Mesendoderm (in vitro differentiated cells): Measurements from ENCODE around the gene CDK19.
"Not testable (repeated sequence)": the region's sequence is repeated elsewhere in the genome, so short reads cannot be mapped to it uniquely, and the experiment has no call there.

Experiments used
- DNase-seq: peaks from one replicate; pipeline ENCODE4 v3.0.0; 2013
- H2AK5ac ChIP-seq: 2 replicates; pipeline ENCODE4 v1.6.1; 2013; ENCODE audit warnings: low read length, inconsistent platforms
- H2BK120ac ChIP-seq: 2 replicates; pipeline ENCODE4 v1.6.1; 2013; ENCODE audit warnings: low read depth, mild to moderate bottlenecking, low read length, moderate library complexity, mixed read lengths
- H2BK15ac ChIP-seq: replicated peaks from 2 replicates; pipeline ENCODE4 v1.6.1; 2013; ENCODE audit warnings: low read depth, mild to moderate bottlenecking, moderate library complexity
- H2BK5ac ChIP-seq: 2 replicates; pipeline ENCODE4 v1.6.1; 2013; ENCODE audit warnings: low read length, inconsistent platforms
- H3K18ac ChIP-seq: 2 replicates; pipeline ENCODE4 v1.6.1; 2013; ENCODE audit warnings: mild to moderate bottlenecking, low read length, mixed read lengths
- H3K23ac ChIP-seq: one replicate; pipeline ENCODE4 v1.6.1; 2013; ENCODE audit warnings: low read length
- H3K27ac ChIP-seq: 2 replicates; pipeline ENCODE4 v1.5.1; 2013; ENCODE audit warnings: low read depth, mild to moderate bottlenecking, inconsistent platforms, low read length, moderate library complexity
- H3K27me3 ChIP-seq: 2 replicates; pipeline ENCODE4 v1.6.1; 2013; ENCODE audit warnings: low read length, control low read depth, mild to moderate bottlenecking, inconsistent platforms; ENCODE audit not compliant: insufficient read depth, poor library complexity
- H3K36me3 ChIP-seq: 2 replicates; pipeline ENCODE4 v1.6.1; 2013; ENCODE audit warnings: low read length, inconsistent platforms; ENCODE audit not compliant: control insufficient read depth, insufficient read depth
- H3K4ac ChIP-seq: one replicate; pipeline ENCODE4 v1.6.1; 2013; ENCODE audit warnings: low read depth, mild to moderate bottlenecking, low read length, moderate library complexity
- H3K4me1 ChIP-seq: 2 replicates; pipeline ENCODE4 v1.6.1; 2013; ENCODE audit warnings: low read depth, low read length, inconsistent platforms; ENCODE audit not compliant: control insufficient read depth
- H3K4me2 ChIP-seq: 2 replicates; pipeline ENCODE4 v1.6.1; 2013; ENCODE audit warnings: low read length
- H3K4me3 ChIP-seq: 2 replicates; pipeline ENCODE4 v1.5.1; 2013; ENCODE audit warnings: mild to moderate bottlenecking, low read length
- H3K56ac ChIP-seq: one replicate; pipeline ENCODE4 v1.6.1; 2013; ENCODE audit warnings: low read length
- H3K79me1 ChIP-seq: 2 replicates; pipeline ENCODE4 v1.6.1; 2013; ENCODE audit warnings: low read length, inconsistent platforms
- H3K79me2 ChIP-seq: 2 replicates; pipeline ENCODE4 v1.6.1; 2013; ENCODE audit warnings: mild to moderate bottlenecking, low read length; ENCODE audit not compliant: control insufficient read depth, insufficient read depth
- H3K9ac ChIP-seq: 2 replicates; pipeline ENCODE4 v1.6.1; 2013; ENCODE audit warnings: low read length, inconsistent platforms
- H4K5ac ChIP-seq: one replicate; pipeline ENCODE4 v1.6.1; 2013; ENCODE audit warnings: low read length
- H4K8ac ChIP-seq: one replicate; pipeline ENCODE4 v1.6.1; 2013; ENCODE audit warnings: low read depth, mild to moderate bottlenecking, control low read depth, low read length, moderate library complexity
- WGBS: extraction: QIAGEN DNeasy Blood & Tissue Kit; methylation state at CpG from one replicate; pipeline ENCODE4 v1.1.7; 2013; ENCODE audit warnings: low lambda C conversion rate, missing lambda C conversion rate; ENCODE audit not compliant: insufficient coverage; ENCODE audit errors: extremely low coverage; 5-methylcytosine and 5-hydroxymethylcytosine counted together

CDK19 gene

DNA sequence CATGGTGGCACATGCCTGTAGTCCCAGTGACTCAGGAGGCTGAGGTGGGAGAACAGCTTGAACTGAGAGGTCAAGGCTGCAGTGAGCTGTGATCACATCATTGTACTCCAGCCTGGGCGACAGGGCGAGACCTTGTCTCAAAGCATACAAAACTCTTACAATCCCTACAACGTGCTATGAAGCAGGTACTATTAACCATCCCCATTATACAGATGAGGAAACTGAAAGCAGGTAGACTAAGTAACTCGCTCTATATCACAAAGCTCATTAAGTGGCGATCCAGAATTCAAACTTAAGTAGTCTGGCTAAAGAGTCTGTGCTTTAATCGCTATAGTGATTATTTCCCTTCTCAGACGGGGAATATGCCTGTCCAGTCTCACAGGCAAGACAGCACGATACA is 54.7 kb downstream of the CDK19 start:
- no peak overlapping the region for H3K27ac ChIP-seq
- no peaks in the 10 kb centered on the region for H3K36me3 ChIP-seq
- H2BK15ac ChIP-seq, result no peak overlapping the region
- no peak overlapping the region for H4K5ac ChIP-seq
- H3K4me2 ChIP-seq, result no peak overlapping the region
- no peak overlapping the region for H3K18ac ChIP-seq
- H3K79me2 ChIP-seq, result no peaks in the 10 kb centered on the region
- H3K23ac ChIP-seq, result no peak overlapping the region
- H3K27me3 ChIP-seq, result no peaks in the 10 kb centered on the region
- H3K4ac ChIP-seq, result no peak overlapping the region
- no peak overlapping the region for H3K9ac ChIP-seq
- H2AK5ac ChIP-seq, result no peak overlapping the region
- DNase-seq, result no peak
- H3K4me3 ChIP-seq, result no peak overlapping the region
- no CpG with 5 or more reads among the region's 8 CpGs for WGBS
- no peak overlapping the region for H4K8ac ChIP-seq
- H2BK120ac ChIP-seq, result no peak overlapping the region
- no peaks in the 10 kb centered on the region for H3K4me1 ChIP-seq
- H3K79me1 ChIP-seq, result no peaks in the 10 kb centered on the region
- no peak overlapping the region for H2BK5ac ChIP-seq
- no peak overlapping the region for H3K56ac ChIP-seq

DNA sequence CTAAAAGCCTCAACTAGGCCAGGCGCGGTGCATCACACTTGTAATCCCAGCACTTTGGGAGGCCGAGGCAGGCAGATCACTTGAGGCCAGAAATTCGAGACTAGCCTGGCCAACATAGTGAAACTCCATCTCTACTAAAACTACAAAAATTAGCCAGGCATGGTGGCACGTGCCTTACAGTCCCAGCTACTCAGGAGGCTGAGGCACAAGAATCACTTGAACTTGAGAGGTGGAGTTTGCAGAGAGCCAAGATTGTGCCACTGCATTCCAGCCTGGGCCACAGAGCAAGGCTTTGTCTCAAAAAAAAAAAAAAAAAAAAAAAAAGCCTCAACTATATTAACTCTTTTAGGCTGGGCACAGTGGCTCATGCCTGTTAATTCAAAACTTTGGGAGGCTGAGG is 55.2 kb downstream of the CDK19 start:
- WGBS, result no CpG with 5 or more reads among the region's 5 CpGs
- H3K4me1 ChIP-seq, H3K4me3 ChIP-seq, H3K27ac ChIP-seq, H4K8ac ChIP-seq, H3K79me1 ChIP-seq, H3K27me3 ChIP-seq, H2BK15ac ChIP-seq, H3K4me2 ChIP-seq, H3K36me3 ChIP-seq, H3K4ac ChIP-seq, H2BK120ac ChIP-seq, H3K23ac ChIP-seq, H3K79me2 ChIP-seq, H2AK5ac ChIP-seq, H4K5ac ChIP-seq, H3K9ac ChIP-seq, DNase-seq, H3K56ac ChIP-seq, H3K18ac ChIP-seq, H2BK5ac ChIP-seq: not testable (repeated sequence)

DNA sequence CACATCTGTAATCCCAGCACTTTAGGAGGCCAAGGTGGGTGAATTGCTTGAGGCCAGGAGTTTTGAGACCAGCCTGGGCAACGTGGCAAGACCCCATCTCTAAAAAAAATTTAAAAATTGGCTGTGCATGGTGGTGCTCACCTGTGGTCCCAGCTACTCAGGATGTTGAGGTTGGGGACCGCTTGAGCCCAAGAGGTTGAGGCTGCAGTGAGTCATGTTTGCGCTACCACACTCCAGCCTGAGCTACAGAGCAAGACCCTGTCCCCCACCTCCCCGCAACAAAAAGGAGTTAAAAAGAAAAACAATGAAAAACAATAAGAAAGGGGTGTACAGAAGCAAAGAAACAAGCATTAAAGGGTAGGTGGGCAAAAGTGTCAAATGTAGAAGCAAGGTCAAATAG is 57.3 kb downstream of the CDK19 start:
- Histone ChIP-seq H3K27me3 (no peaks in the 10 kb centered on the region), H2BK5ac (no peak overlapping the region), H3K79me1 (no peaks in the 10 kb centered on the region), H3K18ac (no peak overlapping the region), H3K23ac (no peak overlapping the region), H3K4me2 (no peak overlapping the region), H4K8ac (no peak overlapping the region), H2BK15ac (no peak overlapping the region), H2BK120ac (no peak overlapping the region), H3K4me3 (no peak overlapping the region), H3K79me2 (no peaks in the 10 kb centered on the region), H3K4me1 (no peaks in the 10 kb centered on the region), H3K56ac (no peak overlapping the region), H2AK5ac (no peak overlapping the region), H3K36me3 (no peaks in the 10 kb centered on the region), H4K5ac (no peak overlapping the region), H3K27ac (no peak overlapping the region), H3K9ac (no peak overlapping the region), H3K4ac (no peak overlapping the region)
- no peak for DNase-seq
- WGBS, result no CpG with 5 or more reads among the region's 4 CpGs

DNA sequence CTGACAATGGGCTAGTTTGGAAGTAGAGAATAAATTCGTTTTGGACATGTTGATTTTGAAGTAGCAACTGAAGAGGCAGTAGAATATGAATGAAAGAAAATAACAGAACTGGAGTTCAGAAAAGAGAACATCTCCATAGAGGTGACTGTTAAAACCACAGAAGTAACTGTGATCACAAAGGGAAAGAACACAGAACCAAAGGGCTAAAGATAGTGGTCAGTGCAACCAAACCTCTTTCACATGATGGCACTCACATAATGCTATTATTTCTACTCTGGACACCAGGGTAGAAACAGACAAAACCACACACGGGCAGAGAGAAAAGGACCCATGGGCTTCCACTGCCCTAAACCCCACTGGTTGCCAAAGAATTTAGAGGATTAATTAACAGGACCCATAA is 58.5 kb downstream of the CDK19 start:
- WGBS, result no CpG with 5 or more reads among the region's 2 CpGs
- no peaks in the 10 kb centered on the region for H3K79me1 ChIP-seq
- no peak overlapping the region for H3K4me3 ChIP-seq
- no peaks in the 10 kb centered on the region for H3K36me3 ChIP-seq
- no peak overlapping the region for H2BK15ac ChIP-seq
- no peak overlapping the region for H2BK120ac ChIP-seq
- no peak overlapping the region for H3K56ac ChIP-seq
- no peak overlapping the region for H3K23ac ChIP-seq
- H3K4me2 ChIP-seq, result no peak overlapping the region
- H3K79me2 ChIP-seq, result no peaks in the 10 kb centered on the region
- no peaks in the 10 kb centered on the region for H3K4me1 ChIP-seq
- H3K18ac ChIP-seq, result no peak overlapping the region
- H4K5ac ChIP-seq, result no peak overlapping the region
- no peak overlapping the region for H4K8ac ChIP-seq
- no peak overlapping the region for H2AK5ac ChIP-seq
- no peak overlapping the region for H2BK5ac ChIP-seq
- H3K4ac ChIP-seq, result no peak overlapping the region
- H3K9ac ChIP-seq, result no peak overlapping the region
- no peak for DNase-seq
- H3K27ac ChIP-seq, result no peak overlapping the region
- no peaks in the 10 kb centered on the region for H3K27me3 ChIP-seq

DNA sequence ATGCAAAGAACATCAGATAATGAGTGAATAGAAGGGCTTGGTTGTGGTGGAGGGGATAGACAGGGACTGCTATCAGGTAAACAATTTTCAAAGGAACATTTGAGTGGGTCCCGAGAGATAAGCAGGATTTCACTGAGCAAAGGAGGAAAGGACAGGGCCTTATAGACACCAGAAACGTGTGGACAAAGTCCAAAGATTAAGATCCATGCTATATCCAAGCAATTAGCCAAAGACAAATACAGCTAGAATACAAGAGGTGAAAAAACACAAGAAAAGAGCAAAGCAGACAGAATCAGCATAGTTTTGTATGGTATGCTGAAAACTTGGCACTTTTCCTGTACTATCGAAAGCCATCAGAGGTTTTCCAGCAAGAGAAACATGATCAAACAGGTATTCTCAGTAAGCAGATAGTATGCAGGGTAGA is 59.8 kb downstream of the CDK19 start:
- Histone ChIP-seq H3K23ac (no peak overlapping the region), H2BK120ac (no peak overlapping the region)
- no CpG with 5 or more reads among the region's 3 CpGs for WGBS

DNA sequence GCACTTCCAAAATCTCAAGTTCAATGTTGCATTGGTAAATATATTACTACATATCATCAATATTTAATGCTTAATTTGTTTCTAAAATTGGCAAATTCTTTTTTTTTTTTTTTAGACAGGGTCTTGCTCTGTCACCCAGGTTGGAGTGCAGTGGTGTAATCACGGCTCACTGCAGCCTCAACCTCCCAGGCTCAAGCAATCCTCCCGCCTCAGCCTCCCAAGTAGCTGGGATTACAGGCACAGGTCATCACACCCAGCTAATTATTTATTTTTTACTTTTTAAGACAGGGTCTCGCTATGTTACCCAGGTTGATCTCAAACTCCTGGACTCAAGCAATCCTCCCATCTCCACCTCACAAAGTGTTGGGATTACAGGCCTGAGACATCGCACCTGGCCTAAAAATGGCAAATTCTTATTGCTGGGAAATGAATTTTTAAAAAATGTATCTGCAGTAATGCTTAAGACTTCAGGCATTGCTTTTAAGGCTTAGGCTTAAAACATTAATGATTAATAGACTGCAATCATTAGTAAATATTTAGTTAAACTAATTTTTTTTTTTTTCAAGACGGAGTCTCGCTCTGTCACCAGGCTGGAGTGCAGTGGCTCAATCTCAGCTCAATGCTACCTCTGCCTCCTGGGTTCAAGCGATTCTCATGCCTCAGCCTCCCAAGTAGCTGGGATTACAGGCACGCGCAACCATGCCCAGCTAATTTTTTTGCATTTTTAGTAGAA is 61.2 kb downstream of the CDK19 start:
- not testable (repeated sequence) for H2BK5ac ChIP-seq, H3K36me3 ChIP-seq, H3K79me1 ChIP-seq, H3K4me1 ChIP-seq, DNase-seq, H4K5ac ChIP-seq, H2BK15ac ChIP-seq, H3K27me3 ChIP-seq, H3K4me2 ChIP-seq, H4K8ac ChIP-seq, H3K79me2 ChIP-seq, H3K27ac ChIP-seq, H3K23ac ChIP-seq, H2AK5ac ChIP-seq, H3K4me3 ChIP-seq, H3K56ac ChIP-seq, H2BK120ac ChIP-seq, H3K18ac ChIP-seq, H3K9ac ChIP-seq, H3K4ac ChIP-seq
- no CpG with 5 or more reads among the region's 9 CpGs for WGBS

More for the DNA sequence above, 59.8 kb downstream of the CDK19 start:
- no peak overlapping the region for H2BK5ac ChIP-seq
- H3K9ac ChIP-seq, result no peak overlapping the region
- no peak overlapping the region for H4K8ac ChIP-seq
- no peaks in the 10 kb centered on the region for H3K79me2 ChIP-seq
- H3K56ac ChIP-seq, result no peak overlapping the region
- H3K18ac ChIP-seq, result no peak overlapping the region
- H2AK5ac ChIP-seq, result no peak overlapping the region
- H3K4me2 ChIP-seq, result no peak overlapping the region
- H3K36me3 ChIP-seq, result no peaks in the 10 kb centered on the region
- H3K4me3 ChIP-seq, result no peak overlapping the region
- no peak for DNase-seq
- H3K27me3 ChIP-seq, result no peaks in the 10 kb centered on the region
- H3K27ac ChIP-seq, result no peak overlapping the region
- H4K5ac ChIP-seq, result no peak overlapping the region
- H3K4me1 ChIP-seq, result no peaks in the 10 kb centered on the region
- H3K4ac ChIP-seq, result no peak overlapping the region
- H3K79me1 ChIP-seq, result no peaks in the 10 kb centered on the region
- H2BK15ac ChIP-seq, result no peak overlapping the region
